ENCODE measurements around the gene MYL12A. TPM values are rescaled to one million over a fixed set of nuclear protein-coding genes. Genes with fewer than 3 reads are reported as not detected.

Gene MYL12A
- total and polyA plus RNA-seq, 3 donors from 2014 or later, result 148 to 219 (median 177) TPM

GRCh38 chr18:3223356-3223755, 24.2 kb upstream of the MYL12A start:
- no peaks in the 10 kb centered on the region for H3K4me1 ChIP-seq
- no peaks in the 10 kb centered on the region for H3K27me3 ChIP-seq
- intact Hi-C loops (cut with DNase I; ENCODE audit: low total_unique reads), result no loop called here
- H3K27ac ChIP-seq, result no peak overlapping the region
- H3K4me3 ChIP-seq, result no peak overlapping the region
- no peaks in the 10 kb centered on the region for H3K9me3 ChIP-seq
- H3K36me3 ChIP-seq (ENCODE audit: low read depth, missing control alignments), result no peaks in the 10 kb centered on the region
- 74 to 83% methylated on average over 1 of the region's 1 CpG for WGBS, 2 donors
- TF ChIP-seq CTCF (IDR thresholded peaks at IDR 0.05) (no peak), POLR2A (IDR thresholded peaks at IDR 0.05) (no peak)
- DNase-seq, result no peak

GRCh38 chr18:3224223-3224622, 23.4 kb upstream of the MYL12A start:
- DNase-seq, result no peak
- Histone ChIP-seq H3K27ac (no peak overlapping the region), H3K36me3 (ENCODE audit: low read depth, missing control alignments) (no peaks in the 10 kb centered on the region), H3K4me1 (no peaks in the 10 kb centered on the region), H3K9me3 (no peaks in the 10 kb centered on the region), H3K27me3 (no peaks in the 10 kb centered on the region), H3K4me3 (no peak overlapping the region)
- no peak for TF ChIP-seq POLR2A (IDR thresholded peaks at IDR 0.05)
- TF ChIP-seq CTCF (IDR thresholded peaks at IDR 0.05), result no peak
- WGBS, 2 donors, result 88 to 95% methylated on average over 3 of the region's 3 CpGs
- intact Hi-C loops (cut with DNase I; ENCODE audit: low total_unique reads), result no loop called here

- intact Hi-C loops (cut with DNase I; ENCODE audit: low total_unique reads), result no loop called here
- WGBS, 2 donors, result 91 to 100% methylated on average over 2 to 3 of the region's 3 CpGs
- Histone ChIP-seq H3K9me3 (no peaks in the 10 kb centered on the region), H3K4me1 (no peaks in the 10 kb centered on the region), H3K27me3 (no peaks in the 10 kb centered on the region), H3K27ac (no peak overlapping the region), H3K4me3 (no peak overlapping the region), H3K36me3 (ENCODE audit: low read depth, missing control alignments) (no peaks in the 10 kb centered on the region)
- TF ChIP-seq POLR2A (IDR thresholded peaks at IDR 0.05) (no peak), CTCF (IDR thresholded peaks at IDR 0.05) (no peak)
- no peak for DNase-seq
These were observed 22.0 kb upstream of the MYL12A start for GRCh38 chr18:3225588-3225987.

- H3K4me3 ChIP-seq, result no peak overlapping the region
- WGBS, 2 donors, result 90 to 91% methylated on average over 6 of the region's 6 CpGs
- intact Hi-C loops (cut with DNase I; ENCODE audit: low total_unique reads), result no loop called here
- no peak for TF ChIP-seq POLR2A (IDR thresholded peaks at IDR 0.05)
- no peak for TF ChIP-seq CTCF (IDR thresholded peaks at IDR 0.05)
- no peak overlapping the region for H3K27ac ChIP-seq
- no peaks in the 10 kb centered on the region for H3K4me1 ChIP-seq
- H3K36me3 ChIP-seq (ENCODE audit: low read depth, missing control alignments), result no peaks in the 10 kb centered on the region
- no peaks in the 10 kb centered on the region for H3K9me3 ChIP-seq
- no peaks in the 10 kb centered on the region for H3K27me3 ChIP-seq
- no peak for DNase-seq
These were observed 21.6 kb upstream of the MYL12A start for GRCh38 chr18:3226048-3226447.
